Measurements from ENCODE around the gene SEMA3F.

GRCh38 chr3:50165910-50166538 is 10.9 kb downstream of the SEMA3F start:
- TF ChIP-seq CTCF (IDR thresholded peaks at IDR 0.05) (no peak), POLR2A (IDR thresholded peaks at IDR 0.05; ENCODE audit: low read length) (no peak), NR3C1 (IDR thresholded peaks at IDR 0.05) (no peak), JUNB (IDR thresholded peaks at IDR 0.05) (no peak), ZC3H11A (IDR thresholded peaks at IDR 0.05) (no peak), CHD4 (IDR thresholded peaks at IDR 0.05; ENCODE audit: borderline replicate concordance) (no peak), MAZ (IDR thresholded peaks at IDR 0.05; ENCODE audit: borderline replicate concordance, low read depth, low read length) (no peak), RAD21 (conservative IDR thresholded peaks at IDR 0.05 in 1 of 2, IDR thresholded peaks at IDR 0.05 in 1 of 2) (no peak), HOXA7 (CRISPR knock-in tag; IDR thresholded peaks at IDR 0.05) (no peak), SREBF2 (IDR thresholded peaks at IDR 0.05) (no peak), ZSCAN20 (CRISPR knock-in tag; IDR thresholded peaks at IDR 0.05) (no peak), EHMT2 (IDR thresholded peaks at IDR 0.05; ENCODE audit: low read depth) (no peak), REST (IDR thresholded peaks at IDR 0.05) (no peak)

Measured in A549 (cell line).